Neutrophil (primary cell): Measurements from ENCODE around the gene NR5A1.

ENCODE experiments used
- H3K27ac ChIP-seq: fragments of 200-600 bp; sonication (generic); 2 replicates; pipeline ENCODE4 v1.5.1; 2016; ENCODE audit warnings: mild to moderate bottlenecking, moderate library complexity
- H3K27me3 ChIP-seq: fragments of 200-600 bp; sonication (generic); 2 replicates; pipeline ENCODE4 v1.6.0; 2016; ENCODE audit warnings: mild to moderate bottlenecking
- H3K36me3 ChIP-seq: fragments of 200-600 bp; sonication (generic); 2 replicates; pipeline ENCODE4 v1.5.1; 2017
- H3K4me1 ChIP-seq, 2 experiments: fragments of 200-600 bp in 1 of 2; sonication (generic) in 1 of 2; 1 replicate in 1 of 2; 2 replicates in 1 of 2; pipeline versions ENCODE4 v1.5.1 to v1.6.1; 2013 to 2016; ENCODE audit warnings: low read depth in 1 of 2, low read length in 1 of 2, mild to moderate bottlenecking in 1 of 2, moderate library complexity in 1 of 2; ENCODE audit not compliant: control insufficient read depth in 1 of 2, insufficient read depth in 1 of 2
- H3K4me3 ChIP-seq, 2 experiments: fragments of 200-600 bp in 1 of 2; sonication (generic) in 1 of 2; 1 replicate in 1 of 2; 2 replicates in 1 of 2; pipeline ENCODE4 v1.5.1; 2013 to 2016; ENCODE audit warnings: low read depth in 1 of 2, low read length in 1 of 2, mild to moderate bottlenecking in 1 of 2, moderate library complexity in 1 of 2
- H3K9me3 ChIP-seq: fragments of 200-600 bp; sonication (generic); 2 replicates; pipeline ENCODE4 v1.5.1; 2016
- CTCF ChIP-seq: fragments of 200-600 bp; sonication (generic); IDR thresholded peaks from 2 replicates; pipeline ENCODE4 v1.5.1; 2016; ENCODE audit warnings: antibody characterized with exemption

The NR5A1 gene

GRCh38 chr9:124505006-124505900, 1.9 kb downstream of the NR5A1 start:
- Histone ChIP-seq H3K36me3 (no peaks in the 10 kb centered on the region), H3K9me3 (no peaks in the 10 kb centered on the region), H3K4me1 (peaks cover 0 to 7% of the 10 kb centered on the region in 2 experiments), H3K27me3 (peaks cover 86% of the 10 kb centered on the region), H3K4me3 (no peak overlapping the region), H3K27ac (no peak overlapping the region)
- TF ChIP-seq CTCF: no peak

- Histone ChIP-seq H3K4me3 (no peak overlapping the region), H3K36me3 (no peaks in the 10 kb centered on the region), H3K4me1 (peaks cover 0 to 7% of the 10 kb centered on the region in 2 experiments), H3K27me3 (peaks cover 93% of the 10 kb centered on the region), H3K27ac (no peak overlapping the region), H3K9me3 (no peaks in the 10 kb centered on the region)
- TF ChIP-seq CTCF: no peak
Observed at GRCh38 chr9:124504530-124505005, 2.6 kb downstream of the NR5A1 start.

GRCh38 chr9:124503713-124504529, 3.3 kb downstream of the NR5A1 start:
- peaks cover 0 to 7% of the 10 kb centered on the region in 2 experiments for H3K4me1 ChIP-seq
- H3K36me3 ChIP-seq: no peaks in the 10 kb centered on the region
- peaks cover 93% of the 10 kb centered on the region for H3K27me3 ChIP-seq
- no peak overlapping the region for H3K27ac ChIP-seq
- no peak overlapping the region for H3K4me3 ChIP-seq
- no peaks in the 10 kb centered on the region for H3K9me3 ChIP-seq
- no peak for TF ChIP-seq CTCF

- TF ChIP-seq CTCF: no peak
- H3K4me3 ChIP-seq: no peak overlapping the region
- H3K27me3 ChIP-seq: peaks cover 84% of the 10 kb centered on the region
- H3K9me3 ChIP-seq: no peaks in the 10 kb centered on the region
- H3K27ac ChIP-seq: no peak overlapping the region
- H3K4me1 ChIP-seq: peaks cover 0 to 7% of the 10 kb centered on the region in 2 experiments
- H3K36me3 ChIP-seq: no peaks in the 10 kb centered on the region
Observed at GRCh38 chr9:124502711-124503702, 4.2 kb downstream of the NR5A1 start.
